HepG2 (cell line): ENCODE data around the gene MORF4L1. TPM values are rescaled to one million over a fixed set of nuclear protein-coding genes. Genes with fewer than 3 reads are reported as not detected.

Source experiments
- ATAC-seq: fragments of 200-7000 bp; cut with Tn5 transposase; 3 replicates; pipeline ENCODE4 v1.9.1; 2020; ENCODE audit warnings: mild to moderate bottlenecking, moderate library complexity
- BruUV-seq: library from RNA; stranded (reverse); fragments of 400-500 nt; replicated peaks from 2 replicates; lab custom pipeline; 2021; lab: Mats Ljungman, UMichigan
- CTCF ChIA-PET: fragments of 300-600 bp; formaldehyde crosslinking; extraction: SDS; loops from one replicate; lab custom pipeline; 2021; ENCODE audit warnings: low total read pairs, inconsistent platforms, low intra/inter-chr PET ratio; lab: Yijun Ruan, JAX
- POLR2A ChIA-PET: fragments of 350-600 bp; sonication (Branson Sonifier 250); formaldehyde crosslinking; loops from one replicate; lab custom pipeline; 2020; ENCODE audit warnings: antibody characterized with exemption, inconsistent platforms; lab: Yijun Ruan, JAX
- DNase-seq: peaks from one replicate; pipeline ENCODE4 v3.0.0-alpha.2; 2015; ENCODE audit warnings: low spot score
- FAIRE-seq: peaks from 3 replicates; lab custom pipeline; 2011; peaks lifted over from hg19 to GRCh38; lab: Jason Lieb, UNC
- H2AFZ ChIP-seq: one replicate; pipeline ENCODE4 v1.6.1; 2011; ENCODE audit warnings: low read length, inconsistent platforms
- H3K27ac ChIP-seq: fragments of 300-600 bp; 3 replicates; pipeline ENCODE4 v1.8.0; 2011; ENCODE audit warnings: mixed run types, mild to moderate bottlenecking, mixed read lengths, low read length, inconsistent platforms; ENCODE audit not compliant: insufficient read depth; ENCODE audit errors: extremely low read length
- H3K27me3 ChIP-seq, 2 experiments: fragments of 200-600 bp in 1 of 2; 2 replicates in 1 of 2; 3 replicates in 1 of 2; pipeline versions ENCODE4 v1.6.0 to v1.8.0; 2011; ENCODE audit warnings: low read length in 2 of 2, mild to moderate bottlenecking in 2 of 2, moderate library complexity in 2 of 2, inconsistent platforms in 1 of 2; ENCODE audit not compliant: insufficient read depth in 2 of 2, control insufficient read depth in 1 of 2
- H3K36me3 ChIP-seq, 2 experiments: fragments of 200-600 bp in 1 of 2; replicated peaks in 1 of 2; 2 replicates in 1 of 2; 3 replicates in 1 of 2; pipeline versions ENCODE4 v1.5.1 to v1.8.0; 2011; ENCODE audit warnings: low read length in 2 of 2, inconsistent platforms in 1 of 2; ENCODE audit not compliant: insufficient read depth in 2 of 2, control insufficient read depth in 1 of 2
- H3K4me1 ChIP-seq: 2 replicates; pipeline ENCODE4 v1.5.1; 2012; ENCODE audit warnings: low read length, inconsistent platforms; ENCODE audit not compliant: insufficient read depth
- H3K4me2 ChIP-seq: 2 replicates; pipeline ENCODE4 v1.6.0; 2011; ENCODE audit warnings: low read depth, low read length, inconsistent platforms
- H3K4me3 ChIP-seq, 3 experiments: fragments of 200-600 bp in 1 of 3; sonication (generic), shearing (Covaris generic) in 1 of 3; replicated peaks in 1 of 3; 2 replicates each; pipeline ENCODE4 v1.5.1; 2011 to 2016; ENCODE audit warnings: low read length in 3 of 3, inconsistent platforms in 2 of 3, low read depth in 2 of 3, mild to moderate bottlenecking in 2 of 3, control low read depth in 1 of 3, mixed read lengths in 1 of 3; ENCODE audit not compliant: insufficient read depth in 1 of 3
- H3K79me2 ChIP-seq: one replicate; pipeline ENCODE4 v1.6.1; 2011; ENCODE audit warnings: low read length, inconsistent platforms; ENCODE audit not compliant: insufficient read depth
- H3K9ac ChIP-seq: 2 replicates; pipeline ENCODE4 v1.6.0; 2011; ENCODE audit warnings: mild to moderate bottlenecking, low read depth, low read length, inconsistent platforms; ENCODE audit not compliant: insufficient read depth
- H3K9me3 ChIP-seq: 2 replicates; pipeline ENCODE4 v1.5.1; 2012; ENCODE audit warnings: mild to moderate bottlenecking, low read length
- H4K20me1 ChIP-seq: 2 replicates; pipeline ENCODE4 v1.6.0; 2011; ENCODE audit warnings: inconsistent platforms, mild to moderate bottlenecking, low read length, moderate library complexity; ENCODE audit not compliant: insufficient read depth
- AKAP8 ChIP-seq: sonication (generic); formaldehyde crosslinking; IDR thresholded peaks from 2 replicates; pipeline ENCODE4 v1.5.1; 2020; ENCODE audit warnings: mild to moderate bottlenecking, missing genetic modification reagents
- BHLHE40 ChIP-seq: IDR thresholded peaks from 2 replicates; pipeline ENCODE4 v1.6.1; 2011; ENCODE audit warnings: low read length, improper control_type of control experiment
- DZIP1 ChIP-seq: sonication (generic); formaldehyde crosslinking; IDR thresholded peaks from 2 replicates; pipeline ENCODE4 v1.5.0; 2020; ENCODE audit warnings: mild to moderate bottlenecking, missing genetic modification reagents
- NR1H2 ChIP-seq: sonication (generic); formaldehyde crosslinking; IDR thresholded peaks from 2 replicates; pipeline ENCODE4 v1.8.1; 2022; ENCODE audit warnings: low read depth, missing genetic modification reagents, borderline replicate concordance
- NR2F6 ChIP-seq, 2 experiments: IDR thresholded peaks; 2 replicates each; pipeline ENCODE4 v1.6.1; 2016; ENCODE audit warnings: antibody characterized with exemption in 1 of 2, mild to moderate bottlenecking in 1 of 2
- RAD21 ChIP-seq: fragments of 450-650 bp; formaldehyde crosslinking; IDR thresholded peaks from 2 replicates; pipeline ENCODE4 v1.5.0; 2020; ENCODE audit warnings: mild to moderate bottlenecking
- SSRP1 ChIP-seq: IDR thresholded peaks from 2 replicates; pipeline ENCODE4 v1.6.1; 2016; ENCODE audit warnings: control low read depth
- THAP8 ChIP-seq: sonication (generic); formaldehyde crosslinking; IDR thresholded peaks from 2 replicates; pipeline ENCODE4 v1.5.1; 2020; ENCODE audit warnings: missing genetic modification reagents, mild to moderate bottlenecking, borderline replicate concordance
- ZBTB43 ChIP-seq: sonication (generic); formaldehyde crosslinking; conservative IDR thresholded peaks from 2 replicates; pipeline ENCODE4 v1.4.0; 2020; ENCODE audit warnings: missing genetic modification reagents
- ZNF441 ChIP-seq: sonication (generic); formaldehyde crosslinking; IDR thresholded peaks from 2 replicates; pipeline ENCODE4 v1.7.0; 2021; ENCODE audit warnings: missing genetic modification reagents, borderline replicate concordance
- ZNF7 ChIP-seq: IDR thresholded peaks from 2 replicates; pipeline ENCODE4 v1.6.1; 2016; ENCODE audit warnings: missing biosample characterization, missing genetic modification reagents
- WGBS: methylation state at CpG from one replicate; pipeline ENCODE4 v1.1.6; 2017; ENCODE audit warnings: low lambda C conversion rate; 5-methylcytosine and 5-hydroxymethylcytosine counted together
- in situ Hi-C: cut with HindIII; loops from 2 replicates; pipeline ENCODE4 v1.10.0; 2017; ENCODE audit warnings: low pct_unique_long_range_greater_than_20kb; ENCODE audit not compliant: extremely low pct_ligation_motif_present
- intact Hi-C: fragments of 100-400 bp; cut with micrococcal nuclease; formaldehyde crosslinking; loops from one replicate; pipeline ENCODE4 v1.10.0; 2022; ENCODE audit not compliant: unreplicated experiment
- polyA plus RNA-seq, 8 experiments: library from polyadenylated mRNA; depleted of rRNA in 3 of 8; stranded (reverse) in 7 of 8; unstranded in 1 of 8; fragments of >200 nt; fragmentation: Illumina TruSeq in 4 of 8; extraction: Trizol in 4 of 8; gene quantifications; 2 replicates each; pipeline versions ENCODE4 v1.2.1 to v1.2.3, GENCODE V29; 2011 to 2016; ENCODE audit warnings: low read depth in 4 of 8, missing spikeins in 1 of 8, mixed read lengths in 1 of 8; ENCODE audit not compliant: insufficient read depth in 1 of 8
- total RNA-seq, 5 experiments: library from RNA; depleted of rRNA; stranded (reverse); fragments of >200 nt; fragmentation: Illumina TruSeq; extraction: Trizol; gene quantifications; 2 replicates each; pipeline ENCODE4 v1.2.3, GENCODE V29; 2016; ENCODE audit warnings: low read depth in 1 of 5
- TF ChIP-seq, protein P1 (sequence below): IDR thresholded peaks from 2 replicates; pipeline ENCODE4 v1.6.1; 2016; ENCODE audit warnings: mild to moderate bottlenecking
- TF ChIP-seq, protein P2 (sequence below): sonication (generic); formaldehyde crosslinking; IDR thresholded peaks from 2 replicates; pipeline ENCODE4 v1.8.1; 2023; ENCODE audit warnings: mild to moderate bottlenecking, missing genetic modification reagents, borderline replicate concordance
- TF ChIP-seq, protein P3 (sequence below): IDR thresholded peaks from 2 replicates; pipeline ENCODE4 v1.6.1; 2016

MORF4L1 gene
- total and polyA plus RNA-seq, 2 of the 13 experiments (the other 11 are each of a cell fraction or from before 2014, with no cell fraction given): 218 to 219 TPM

- TF ChIP-seq DZIP1 (CRISPR knock-in tag): no peak
- no peak for TF ChIP-seq RAD21 (CRISPR knock-in tag)
These were observed 20.8 kb downstream of the MORF4L1 start (continued) for GRCh38 chr15:78893538-78893937.

DNA sequence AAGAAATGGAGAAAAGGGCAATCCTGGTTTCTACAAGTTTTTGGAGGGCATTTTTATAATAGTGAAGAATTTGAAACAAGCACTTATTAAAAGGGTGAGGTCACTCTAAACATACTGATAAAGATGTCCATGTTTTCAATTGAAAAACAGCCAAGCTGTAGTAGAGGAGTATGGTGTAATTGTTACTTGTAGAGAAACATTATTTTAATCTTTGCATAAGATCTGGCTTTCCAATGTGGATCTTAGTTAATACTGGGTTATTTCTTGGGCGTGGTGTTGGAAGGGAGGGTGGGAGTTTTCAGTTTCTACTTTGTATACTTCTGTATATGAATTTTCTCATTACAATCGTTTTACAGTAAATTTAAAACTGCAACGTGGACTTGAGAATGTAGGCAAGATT is 22.8 kb downstream of the MORF4L1 start:
- H2AFZ ChIP-seq: no peak overlapping the region
- H3K79me2 ChIP-seq: peaks cover 15% of the 10 kb centered on the region
- no peak for DNase-seq
- ATAC-seq: no peak
- in situ Hi-C loops (no loop called here), intact Hi-C loops (no loop called here)
- ChIA-PET CTCF (no interaction called here), POLR2A (interaction anchor here (0.7 kb wide), 1 partner anchor 9 kb away, joined by 4 read pairs; no protein-coding TSS in a partner anchor)
- no peak for FAIRE-seq
- H3K9ac ChIP-seq: no peak overlapping the region
- no peak overlapping the region for H3K4me2 ChIP-seq
- no peaks in the 10 kb centered on the region for H3K4me1 ChIP-seq
- no peaks in the 10 kb centered on the region for H3K27me3 ChIP-seq
- H3K4me3 ChIP-seq: no peak overlapping the region
- BruUV-seq: no TSS peak
- H3K9me3 ChIP-seq: no peaks in the 10 kb centered on the region
- H3K36me3 ChIP-seq: peaks cover 8 to 80% of the 10 kb centered on the region in 2 experiments
- H3K27ac ChIP-seq: no peak overlapping the region
- WGBS: 97% methylated on average over 3 of the region's 3 CpGs
- H4K20me1 ChIP-seq: peaks cover 24% of the 10 kb centered on the region
- TF ChIP-seq ZNF441 (CRISPR knock-in tag): no peak
- TF ChIP-seq ZNF7: no peak
- no peak for TF ChIP-seq SSRP1 (CRISPR knock-in tag)
- TF ChIP-seq THAP8 (CRISPR knock-in tag): no peak
- no peak for TF ChIP-seq NR1H2 (CRISPR knock-in tag)
- TF ChIP-seq NR2F6 (IDR thresholded peaks at IDR 0.05): no peak
- no peak for TF ChIP-seq NR2F6 (CRISPR knock-in tag; IDR thresholded peaks at IDR 0.05)
- TF ChIP-seq, protein P1, sequence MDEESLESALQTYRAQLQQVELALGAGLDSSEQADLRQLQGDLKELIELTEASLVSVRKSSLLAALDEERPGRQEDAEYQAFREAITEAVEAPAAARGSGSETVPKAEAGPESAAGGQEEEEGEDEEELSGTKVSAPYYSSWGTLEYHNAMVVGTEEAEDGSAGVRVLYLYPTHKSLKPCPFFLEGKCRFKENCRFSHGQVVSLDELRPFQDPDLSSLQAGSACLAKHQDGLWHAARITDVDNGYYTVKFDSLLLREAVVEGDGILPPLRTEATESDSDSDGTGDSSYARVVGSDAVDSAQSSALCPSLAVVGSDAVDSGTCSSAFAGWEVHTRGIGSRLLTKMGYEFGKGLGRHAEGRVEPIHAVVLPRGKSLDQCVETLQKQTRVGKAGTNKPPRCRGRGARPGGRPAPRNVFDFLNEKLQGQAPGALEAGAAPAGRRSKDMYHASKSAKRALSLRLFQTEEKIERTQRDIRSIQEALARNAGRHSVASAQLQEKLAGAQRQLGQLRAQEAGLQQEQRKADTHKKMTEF: no peak
- TF ChIP-seq, protein P2, sequence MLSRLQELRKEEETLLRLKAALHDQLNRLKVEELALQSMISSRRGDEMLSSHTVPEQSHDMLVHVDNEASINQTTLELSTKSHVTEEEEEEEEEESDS (CRISPR knock-in tag): no peak
- TF ChIP-seq AKAP8: no peak
- TF ChIP-seq ZBTB43 (CRISPR knock-in tag): no peak
- TF ChIP-seq BHLHE40: no peak
- TF ChIP-seq, protein P3, sequence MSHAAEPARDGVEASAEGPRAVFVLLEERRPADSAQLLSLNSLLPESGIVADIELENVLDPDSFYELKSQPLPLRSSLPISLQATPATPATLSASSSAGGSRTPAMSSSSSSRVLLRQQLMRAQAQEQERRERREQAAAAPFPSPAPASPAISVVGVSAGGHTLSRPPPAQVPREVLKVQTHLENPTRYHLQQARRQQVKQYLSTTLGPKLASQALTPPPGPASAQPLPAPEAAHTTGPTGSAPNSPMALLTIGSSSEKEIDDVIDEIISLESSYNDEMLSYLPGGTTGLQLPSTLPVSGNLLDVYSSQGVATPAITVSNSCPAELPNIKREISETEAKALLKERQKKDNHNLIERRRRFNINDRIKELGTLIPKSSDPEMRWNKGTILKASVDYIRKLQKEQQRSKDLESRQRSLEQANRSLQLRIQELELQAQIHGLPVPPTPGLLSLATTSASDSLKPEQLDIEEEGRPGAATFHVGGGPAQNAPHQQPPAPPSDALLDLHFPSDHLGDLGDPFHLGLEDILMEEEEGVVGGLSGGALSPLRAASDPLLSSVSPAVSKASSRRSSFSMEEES (CRISPR knock-in tag): no peak
